Neural progenitor cell (in vitro differentiated cells): ENCODE measurements around the gene NR1H3.

Experiments used
- CTCF ChIP-seq: fragments of 200-600 bp; sonication (generic); IDR thresholded peaks from 2 replicates; pipeline ENCODE4 v1.5.1; 2017; ENCODE audit warnings: antibody characterized with exemption, mild to moderate bottlenecking
- EZH2phosphoT487 ChIP-seq: fragments of 200-600 bp; sonication (generic); IDR thresholded peaks from 2 replicates; pipeline ENCODE4 v1.6.1; 2017; ENCODE audit warnings: antibody characterized with exemption

GRCh38 chr11:47264119-47264518 lies 6.3 kb downstream of the NR1H3 start:
- TF ChIP-seq CTCF: no peak
- no peak for TF ChIP-seq EZH2phosphoT487
